ENCODE results near the gene MREG.

DNA sequence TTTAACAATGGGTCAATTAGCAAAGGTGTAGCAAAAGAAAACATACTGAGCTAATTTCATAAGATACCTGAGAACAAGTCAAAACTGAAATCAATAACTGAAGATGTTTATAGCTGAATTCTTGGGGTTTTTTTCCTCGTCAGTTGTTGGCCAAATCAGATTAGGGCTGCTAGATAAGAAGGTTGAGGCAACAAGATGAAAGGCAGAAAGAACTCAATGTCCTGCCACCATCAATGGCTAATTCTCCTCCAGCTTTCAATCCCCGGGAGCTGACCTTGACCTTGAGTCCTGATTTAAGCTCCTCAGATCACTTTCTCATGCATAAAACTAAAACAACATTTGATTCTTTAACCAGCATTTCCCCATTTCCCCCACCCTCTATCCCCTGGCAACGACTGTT is 61.8 kb downstream of the MREG start:
- TF ChIP-seq, protein P1, sequence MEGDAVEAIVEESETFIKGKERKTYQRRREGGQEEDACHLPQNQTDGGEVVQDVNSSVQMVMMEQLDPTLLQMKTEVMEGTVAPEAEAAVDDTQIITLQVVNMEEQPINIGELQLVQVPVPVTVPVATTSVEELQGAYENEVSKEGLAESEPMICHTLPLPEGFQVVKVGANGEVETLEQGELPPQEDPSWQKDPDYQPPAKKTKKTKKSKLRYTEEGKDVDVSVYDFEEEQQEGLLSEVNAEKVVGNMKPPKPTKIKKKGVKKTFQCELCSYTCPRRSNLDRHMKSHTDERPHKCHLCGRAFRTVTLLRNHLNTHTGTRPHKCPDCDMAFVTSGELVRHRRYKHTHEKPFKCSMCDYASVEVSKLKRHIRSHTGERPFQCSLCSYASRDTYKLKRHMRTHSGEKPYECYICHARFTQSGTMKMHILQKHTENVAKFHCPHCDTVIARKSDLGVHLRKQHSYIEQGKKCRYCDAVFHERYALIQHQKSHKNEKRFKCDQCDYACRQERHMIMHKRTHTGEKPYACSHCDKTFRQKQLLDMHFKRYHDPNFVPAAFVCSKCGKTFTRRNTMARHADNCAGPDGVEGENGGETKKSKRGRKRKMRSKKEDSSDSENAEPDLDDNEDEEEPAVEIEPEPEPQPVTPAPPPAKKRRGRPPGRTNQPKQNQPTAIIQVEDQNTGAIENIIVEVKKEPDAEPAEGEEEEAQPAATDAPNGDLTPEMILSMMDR (IDR thresholded peaks at IDR 0.05; ENCODE audit: low read depth, low read length, missing input control): no peak
- TF ChIP-seq REST (IDR thresholded peaks at IDR 0.05): no peak
- no peak for TF ChIP-seq YY1 (IDR thresholded peaks at IDR 0.05)
- TF ChIP-seq MAX (IDR thresholded peaks at IDR 0.05): no peak
- no peak for TF ChIP-seq GABPA (IDR thresholded peaks at IDR 0.05 in 1 of 2, conservative IDR thresholded peaks at IDR 0.05 in 1 of 2)
- no peak for TF ChIP-seq NR2F2 (IDR thresholded peaks at IDR 0.05)
- no peak for TF ChIP-seq RAD21 (IDR thresholded peaks at IDR 0.05)
- no peak for TF ChIP-seq JUND (IDR thresholded peaks at IDR 0.05)
- no peak for TF ChIP-seq EGR1 (IDR thresholded peaks at IDR 0.05; ENCODE audit: low read depth in 2 of 2)
- no peak for TF ChIP-seq TAF1 (conservative IDR thresholded peaks at IDR 0.05)
- no peak for TF ChIP-seq SP1 (IDR thresholded peaks at IDR 0.05)
- no peak for TF ChIP-seq RXRA (IDR thresholded peaks at IDR 0.05)
- TF ChIP-seq FOXA2 (IDR thresholded peaks at IDR 0.05): no peak

All from liver (tissue), 3 donors.